NCI-H2107 treated with DMSO at 0.1 percent for 48 hours (cell line): ENCODE data around the gene NOTCH4.

Source experiments
- DNase-seq: peaks from one replicate; lab custom pipeline; 2025; ENCODE audit not compliant: unreplicated experiment; lab: John Stamatoyannopoulos, UW

The NOTCH4 gene

GRCh38 chr6:32167761-32168262 is 56.1 kb downstream of the NOTCH4 start:
- DNase-seq, result no peak

DNA sequence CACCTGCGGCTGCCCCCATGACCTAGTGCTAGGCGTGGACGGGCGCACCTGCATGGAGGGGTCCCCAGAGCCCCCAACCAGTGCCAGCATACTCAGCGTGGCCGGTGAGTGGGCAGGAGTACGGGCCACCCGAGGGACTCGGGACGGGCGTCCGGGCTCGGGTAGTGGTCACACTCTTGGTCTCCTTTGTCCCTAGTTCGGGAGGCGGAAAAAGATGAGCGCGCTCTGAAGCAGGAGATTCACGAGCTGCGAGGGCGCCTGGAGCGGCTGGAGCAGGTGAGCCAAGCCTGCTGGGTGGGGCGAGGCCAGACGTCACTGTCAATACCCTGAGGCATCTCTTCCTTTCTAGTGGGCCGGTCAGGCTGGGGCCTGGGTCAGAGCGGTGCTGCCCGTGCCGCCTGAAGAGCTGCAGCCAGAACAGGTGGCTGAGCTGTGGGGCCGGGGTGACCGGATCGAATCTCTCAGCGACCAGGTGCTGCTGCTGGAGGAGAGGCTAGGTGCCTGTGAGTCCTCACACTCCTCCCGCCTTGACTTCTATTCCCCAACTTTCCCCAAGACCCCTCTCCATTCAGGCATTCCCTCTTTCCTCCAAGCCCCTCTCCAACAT is 56.6 kb downstream of the NOTCH4 start:
- no peak for DNase-seq

- no peak for DNase-seq
Measured at GRCh38 chr6:32166411-32167061, 57.3 kb downstream of the NOTCH4 start.

GRCh38 chr6:32164295-32164694 is 59.6 kb downstream of the NOTCH4 start, which contains the start of gene EGFL8:
TSS of gene EGFL8 (plus strand) at chr6:32164595. CDS start at chr6:32166166, 1,571 bp downstream.
- no peak for DNase-seq

- no peak for DNase-seq
Measured at GRCh38 chr6:32163559-32164258, 60.2 kb downstream of the NOTCH4 start.

DNA sequence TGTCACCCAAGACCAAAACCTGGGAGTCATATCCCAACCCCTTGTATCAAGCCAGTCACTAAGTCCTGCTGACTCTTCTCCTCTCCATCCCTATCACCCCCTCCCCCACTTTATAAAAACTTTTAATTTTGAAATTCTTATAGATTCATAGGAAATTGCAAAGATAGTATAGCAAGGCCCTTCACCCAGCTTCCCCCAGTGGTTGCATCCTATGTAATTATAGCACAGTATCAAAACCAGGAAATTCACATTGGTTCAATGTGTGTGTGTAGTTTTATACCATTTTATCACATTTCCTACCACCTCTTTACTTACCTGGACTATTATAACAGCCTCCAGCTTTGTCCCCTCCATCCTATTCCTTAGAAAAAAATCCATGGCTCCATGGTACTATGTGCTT is 65.8 kb downstream of the NOTCH4 start:
- no peak for DNase-seq

GRCh38 chr6:32156891-32157290 is 67.0 kb downstream of the NOTCH4 start:
- DNase-seq, result no peak

DNA sequence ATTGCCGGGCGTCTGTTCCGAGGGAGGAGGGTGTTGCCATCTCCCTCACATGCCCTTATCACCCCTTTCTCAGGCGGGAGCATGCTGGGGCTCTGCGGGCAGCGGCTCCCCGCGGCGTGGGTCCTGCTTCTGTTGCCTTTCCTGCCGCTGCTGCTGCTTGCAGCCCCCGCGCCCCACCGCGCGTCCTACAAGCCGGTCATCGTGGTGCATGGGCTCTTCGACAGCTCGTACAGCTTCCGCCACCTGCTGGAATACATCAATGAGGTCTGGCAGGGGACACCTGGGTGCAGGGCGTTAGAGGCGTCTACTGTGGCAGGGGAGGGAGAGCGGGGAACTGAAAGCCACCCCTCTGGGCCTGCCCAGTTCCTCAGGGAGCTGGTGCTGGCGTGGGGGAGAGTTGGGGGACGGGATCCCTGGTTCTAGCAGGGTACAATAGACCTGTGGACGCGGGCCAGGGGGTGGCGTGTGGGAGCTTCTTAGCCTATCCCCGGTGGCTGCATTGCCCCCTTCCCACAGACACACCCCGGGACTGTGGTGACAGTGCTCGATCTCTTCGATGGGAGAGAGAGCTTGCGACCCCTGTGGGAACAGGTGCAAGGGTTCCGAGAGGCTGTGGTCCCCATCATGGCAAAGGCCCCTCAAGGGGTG is 69.2 kb downstream of the NOTCH4 start:
- no peak for DNase-seq

DNA sequence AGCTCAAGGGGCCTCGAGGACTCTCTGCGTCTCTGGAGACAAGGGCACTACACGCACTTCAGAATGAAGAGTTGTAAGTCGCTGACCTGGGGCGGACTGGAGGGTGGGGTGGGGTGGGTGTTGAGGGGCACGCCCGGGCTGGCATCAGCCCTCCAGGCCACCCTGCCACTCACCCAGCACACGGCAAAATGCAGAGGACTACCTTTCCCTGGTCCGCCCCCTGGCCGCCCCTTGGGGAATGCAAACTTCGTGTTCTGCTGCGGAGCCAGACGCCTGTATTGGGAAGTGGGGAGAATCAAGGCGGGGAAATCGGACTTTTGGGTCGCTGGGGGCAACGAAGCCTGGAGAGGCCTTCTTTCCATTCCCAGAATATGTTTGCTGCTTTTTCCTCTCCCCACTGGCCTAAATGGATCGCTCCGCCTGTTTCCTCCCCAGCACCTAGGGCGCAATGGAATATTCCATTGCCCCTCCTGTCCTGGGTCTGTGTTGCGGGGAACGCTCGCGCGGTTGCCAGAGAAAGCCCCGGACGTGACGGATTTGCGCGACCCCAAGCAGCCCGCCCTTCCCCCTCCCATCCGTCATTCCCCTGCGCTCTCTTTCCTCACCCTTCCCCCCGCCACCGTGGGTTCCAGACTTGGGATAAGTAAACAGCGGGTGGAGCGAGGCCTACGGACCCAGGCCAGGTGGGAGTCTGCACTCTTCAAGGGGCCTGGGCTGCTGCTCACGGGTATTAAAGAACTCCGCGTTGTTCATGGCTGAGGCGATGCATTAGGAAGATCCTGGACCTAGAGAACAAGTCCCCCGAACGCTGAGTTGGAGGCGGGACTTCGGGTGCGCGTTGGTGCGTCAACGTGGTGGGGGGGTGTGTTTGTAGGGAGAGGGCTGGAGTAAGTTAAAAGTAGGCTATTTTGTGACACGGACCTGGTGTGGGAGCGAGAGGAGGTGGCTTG is 70.0 kb downstream of the NOTCH4 start, which contains the start of gene PPT2:
Gene PPT2 (plus strand): TSS at position 578 of the 950 bp plus-strand sequence. CDS start 454 bp downstream, outside the sequence.
- peak; percentile 35 for DNase-seq

DNA sequence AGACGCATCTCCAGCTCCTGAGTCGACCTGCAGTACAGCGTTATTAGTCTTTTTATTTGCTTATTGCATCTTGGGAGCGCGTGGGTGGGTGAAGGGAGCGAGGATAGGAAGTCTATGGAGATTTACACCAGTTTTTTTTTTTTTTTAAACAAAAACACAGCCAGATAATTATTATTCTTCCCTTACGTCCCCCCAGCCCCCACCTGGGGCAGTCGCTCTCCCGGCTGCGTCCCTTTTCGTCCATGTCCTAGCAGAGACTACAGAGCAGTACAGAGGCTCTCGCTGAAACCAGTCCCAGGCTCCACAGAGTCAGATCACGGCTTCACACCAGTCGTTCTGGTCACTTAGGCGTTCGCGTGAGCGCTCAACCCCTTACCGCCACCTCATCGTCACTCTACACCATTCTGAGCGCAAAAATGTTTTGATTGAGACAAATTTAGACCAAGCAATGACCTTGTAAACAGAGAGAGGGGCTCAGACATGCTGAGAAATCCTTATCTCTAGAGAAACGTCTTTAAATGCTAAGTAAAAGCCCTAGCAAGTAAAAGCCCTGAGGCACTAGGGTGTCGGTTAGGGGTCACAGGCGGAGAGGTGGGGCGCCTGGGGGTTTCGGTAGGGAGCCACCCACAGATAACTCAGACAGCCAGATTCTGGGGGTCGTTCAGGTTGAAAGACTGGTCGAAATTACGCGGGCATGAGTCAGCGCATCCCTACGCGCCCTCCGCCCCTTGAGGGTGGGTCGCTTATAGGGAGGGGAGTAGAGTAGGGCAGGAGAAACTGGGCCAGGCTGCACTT is 70.9 kb downstream of the NOTCH4 start:
- no peak for DNase-seq

GRCh38 chr6:32151863-32152768 is 71.8 kb downstream of the NOTCH4 start, which contains the start of gene PRRT1:
TSS of gene PRRT1 (minus strand) at chr6:32151939. CDS start at chr6:32151827, 112 bp downstream.
- no peak for DNase-seq

- no peak for DNase-seq
Measured at GRCh38 chr6:32151181-32151862, 72.5 kb downstream of the NOTCH4 start.

- DNase-seq, result no peak
Measured at GRCh38 chr6:32149932-32150870, 73.7 kb downstream of the NOTCH4 start.

GRCh38 chr6:32149092-32149755 is 74.6 kb downstream of the NOTCH4 start:
- no peak for DNase-seq

DNA sequence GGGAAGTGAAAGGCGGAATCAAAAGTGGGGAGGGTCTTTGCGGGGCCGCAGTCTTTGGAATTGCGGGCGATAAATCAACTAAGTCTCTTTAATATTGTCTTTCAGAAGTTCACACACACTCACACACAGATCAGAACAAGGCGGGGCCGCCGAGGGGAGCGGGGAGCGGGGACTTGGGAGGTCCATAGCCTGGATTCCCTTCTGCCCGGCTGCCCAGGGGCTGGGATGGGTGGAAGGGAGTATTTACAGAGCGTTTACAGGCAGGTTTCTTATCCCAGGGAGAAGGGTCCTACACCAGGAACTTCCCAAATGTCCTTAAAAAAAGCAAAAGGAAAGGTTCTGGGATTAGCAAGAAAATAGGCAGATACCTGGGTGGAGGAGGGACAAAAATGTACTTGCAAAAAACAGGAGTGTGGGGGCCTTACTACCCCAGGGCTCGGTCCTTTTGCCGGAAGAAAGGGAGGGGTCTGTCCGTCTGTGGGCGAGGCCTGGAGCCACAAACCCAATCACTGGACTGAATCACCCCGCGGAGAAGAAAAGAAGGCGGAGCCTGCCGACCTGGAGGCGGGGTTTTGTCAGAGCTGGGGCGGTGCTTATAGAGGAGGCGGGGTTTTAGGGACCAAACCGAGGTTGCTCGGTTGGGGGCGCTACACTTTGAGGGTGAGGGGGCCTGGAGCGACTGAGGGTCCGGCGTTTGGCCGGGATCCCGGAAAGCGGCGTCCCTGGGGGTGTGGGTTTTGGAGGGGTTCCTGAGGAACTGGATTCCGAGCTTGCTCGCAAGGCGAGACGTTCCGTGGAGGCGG is 75.4 kb downstream of the NOTCH4 start:
- DNase-seq, result no peak
